Measurements from ENCODE around the gene TFF2.

DNA sequence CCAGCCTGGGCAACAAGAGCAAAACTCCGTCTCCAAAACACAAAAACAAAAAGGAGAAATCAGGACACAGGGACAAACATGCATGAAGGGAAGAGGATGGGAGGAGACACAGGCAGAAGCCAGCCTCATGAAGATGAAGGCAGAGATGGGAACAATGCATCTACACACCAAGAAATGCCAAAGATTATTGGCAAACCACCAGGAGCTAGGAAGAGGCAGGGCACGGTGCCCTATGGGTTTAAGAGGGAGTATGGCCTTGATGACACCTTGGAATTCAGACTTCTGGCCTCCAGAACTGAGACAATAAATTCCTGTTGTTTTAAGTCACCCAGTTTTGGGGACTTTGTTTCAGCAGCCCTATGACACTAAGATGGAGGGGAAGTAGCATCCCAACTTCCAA is 39.9 kb upstream of the TFF2 start:
- TF ChIP-seq, protein P1, sequence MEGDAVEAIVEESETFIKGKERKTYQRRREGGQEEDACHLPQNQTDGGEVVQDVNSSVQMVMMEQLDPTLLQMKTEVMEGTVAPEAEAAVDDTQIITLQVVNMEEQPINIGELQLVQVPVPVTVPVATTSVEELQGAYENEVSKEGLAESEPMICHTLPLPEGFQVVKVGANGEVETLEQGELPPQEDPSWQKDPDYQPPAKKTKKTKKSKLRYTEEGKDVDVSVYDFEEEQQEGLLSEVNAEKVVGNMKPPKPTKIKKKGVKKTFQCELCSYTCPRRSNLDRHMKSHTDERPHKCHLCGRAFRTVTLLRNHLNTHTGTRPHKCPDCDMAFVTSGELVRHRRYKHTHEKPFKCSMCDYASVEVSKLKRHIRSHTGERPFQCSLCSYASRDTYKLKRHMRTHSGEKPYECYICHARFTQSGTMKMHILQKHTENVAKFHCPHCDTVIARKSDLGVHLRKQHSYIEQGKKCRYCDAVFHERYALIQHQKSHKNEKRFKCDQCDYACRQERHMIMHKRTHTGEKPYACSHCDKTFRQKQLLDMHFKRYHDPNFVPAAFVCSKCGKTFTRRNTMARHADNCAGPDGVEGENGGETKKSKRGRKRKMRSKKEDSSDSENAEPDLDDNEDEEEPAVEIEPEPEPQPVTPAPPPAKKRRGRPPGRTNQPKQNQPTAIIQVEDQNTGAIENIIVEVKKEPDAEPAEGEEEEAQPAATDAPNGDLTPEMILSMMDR (conservative IDR thresholded peaks at IDR 0.05; ENCODE audit: low read length), result no peak
- no peak for TF ChIP-seq EZH2phosphoT487 (IDR thresholded peaks at IDR 0.05; ENCODE audit: borderline replicate concordance)

All from Loucy (cell line).